GM23338 (cell line): Measurements from ENCODE around the gene CD53. TPM values are rescaled to one million over a fixed set of nuclear protein-coding genes. Genes with fewer than 3 reads are reported as not detected.

Experiments
- ATAC-seq: fragments of 200-7000 bp; cut with Tn5 transposase; 3 replicates; pipeline ENCODE4 v1.9.1; 2020
- DNase-seq: peaks from one replicate; pipeline ENCODE4 v3.0.0-alpha.2; 2015; ENCODE audit warnings: low spot score
- H2AFZ ChIP-seq: fragments of 200-600 bp; sonication (generic); 2 replicates; pipeline ENCODE4 v1.8.0; 2016; ENCODE audit warnings: antibody characterized with exemption, mild to moderate bottlenecking, moderate library complexity
- H3F3A ChIP-seq: fragments of 200-600 bp; sonication (generic); replicated peaks from 2 replicates; pipeline ENCODE4 v1.8.0; 2017; ENCODE audit warnings: antibody characterized with exemption, mixed run types, low read depth
- H3K27ac ChIP-seq: fragments of 200-600 bp; sonication (generic); 2 replicates; pipeline ENCODE4 v1.6.1; 2016; ENCODE audit warnings: low read depth
- H3K27me3 ChIP-seq: fragments of 200-600 bp; sonication (generic); 2 replicates; pipeline ENCODE4 v1.8.0; 2016; ENCODE audit warnings: mild to moderate bottlenecking, mixed run types, moderate library complexity; ENCODE audit not compliant: insufficient read depth
- H3K36me3 ChIP-seq: fragments of 200-600 bp; sonication (generic); 2 replicates; pipeline ENCODE4 v1.8.0; 2016; ENCODE audit warnings: mild to moderate bottlenecking; ENCODE audit not compliant: insufficient read depth
- H3K4me1 ChIP-seq: fragments of 200-600 bp; sonication (generic); 2 replicates; pipeline ENCODE4 v1.8.0; 2016; ENCODE audit warnings: mild to moderate bottlenecking, moderate library complexity; ENCODE audit not compliant: insufficient read depth
- H3K4me2 ChIP-seq: fragments of 200-600 bp; sonication (generic); 2 replicates; pipeline ENCODE4 v1.7.1; 2017; ENCODE audit warnings: mixed run types
- H3K4me3 ChIP-seq: fragments of 200-600 bp; sonication (generic); 2 replicates; pipeline ENCODE4 v1.6.1; 2016; ENCODE audit warnings: mixed run types
- H3K79me2 ChIP-seq: fragments of 200-600 bp; sonication (generic); replicated peaks from 2 replicates; pipeline ENCODE4 v1.8.0; 2017; ENCODE audit warnings: mild to moderate bottlenecking; ENCODE audit not compliant: insufficient read depth
- H3K9me2 ChIP-seq: fragments of 200-600 bp; sonication (generic); 2 replicates; pipeline ENCODE4 v1.8.0; 2017; ENCODE audit not compliant: insufficient read depth
- H4K20me1 ChIP-seq: fragments of 200-600 bp; sonication (generic); replicated peaks from 2 replicates; pipeline ENCODE4 v1.8.0; 2017; ENCODE audit warnings: mild to moderate bottlenecking; ENCODE audit not compliant: insufficient read depth
- H3K27ac Mint-ChIP-seq: 2 replicates; pipeline ENCODE4 v1.8.0; 2020; ENCODE audit warnings: inconsistent platforms, mild to moderate bottlenecking, moderate library complexity, mixed read lengths
- H3K27me3 Mint-ChIP-seq: 3 replicates; pipeline ENCODE4 v1.8.0; 2022; ENCODE audit warnings: low read depth, mild to moderate bottlenecking, moderate library complexity, mixed read lengths, inconsistent platforms; ENCODE audit not compliant: insufficient read depth, poor library complexity
- H3K36me3 Mint-ChIP-seq: 3 replicates; pipeline ENCODE4 v1.8.0; 2021; ENCODE audit warnings: low read depth, mild to moderate bottlenecking, inconsistent platforms, moderate library complexity, mixed read lengths
- H3K4me1 Mint-ChIP-seq: 3 replicates; pipeline ENCODE4 v1.8.0; 2020; ENCODE audit warnings: mild to moderate bottlenecking, inconsistent platforms, mixed read lengths
- H3K4me3 Mint-ChIP-seq: 3 replicates; pipeline ENCODE4 v1.8.0; 2021; ENCODE audit warnings: moderate library complexity, mild to moderate bottlenecking, inconsistent platforms, mixed read lengths
- H3K9me3 Mint-ChIP-seq: 3 replicates; pipeline ENCODE4 v1.8.0; 2020; ENCODE audit warnings: moderate library complexity, mild to moderate bottlenecking, inconsistent platforms, mixed read lengths
- EZH2 ChIP-seq: fragments of 200-600 bp; sonication (generic); IDR thresholded peaks from one replicate; pipeline ENCODE4 v1.8.0; 2017; ENCODE audit warnings: antibody characterized with exemption, mild to moderate bottlenecking, low read depth; ENCODE audit not compliant: unreplicated experiment
- NANOG ChIP-seq: IDR thresholded peaks from 2 replicates; pipeline ENCODE4 v1.6.1; 2016; ENCODE audit warnings: antibody characterized with exemption, borderline replicate concordance
- POLR2AphosphoS5 ChIP-seq: IDR thresholded peaks from 2 replicates; pipeline ENCODE4 v1.6.1; 2016; ENCODE audit warnings: antibody characterized with exemption, low read depth
- STAT1 ChIP-seq: IDR thresholded peaks from one replicate; pipeline ENCODE4 v1.6.1; 2016; ENCODE audit warnings: antibody characterized with exemption; ENCODE audit not compliant: unreplicated experiment
- ZNF114 ChIP-seq: fragments of 250-450 bp; sonication (Bioruptor Pico); IDR thresholded peaks from 2 replicates; pipeline ENCODE4 v1.5.0; 2020; ENCODE audit warnings: mild to moderate bottlenecking, moderate library complexity
- ZNF331 ChIP-seq: fragments of 250-450 bp; sonication (Bioruptor Pico); IDR thresholded peaks from 2 replicates; pipeline ENCODE4 v1.5.0; 2020; ENCODE audit warnings: low read depth, mild to moderate bottlenecking, moderate library complexity
- polyA plus RNA-seq: library from polyadenylated mRNA; unstranded; fragments of >200 nt; fragmentation: Nextera tagmentation; extraction: Ambion mirVana; gene quantifications from 2 replicates; pipeline ENCODE4 v1.2.1, GENCODE V29; 2016
- total RNA-seq: library from RNA; depleted of rRNA; stranded (reverse); fragments of >200 nt; shearing (Covaris generic); gene quantifications from 2 replicates; pipeline ENCODE4 v1.2.3, GENCODE V29; 2014
- TF ChIP-seq, protein P1 (sequence below), 2 experiments: fragments of 200-600 bp in 1 of 2; sonication (generic) in 1 of 2; conservative IDR thresholded peaks; 2 replicates each; pipeline versions ENCODE4 v1.5.1 to v1.6.1; 2016 to 2017; ENCODE audit warnings: antibody characterized with exemption in 2 of 2, low read depth in 2 of 2, mild to moderate bottlenecking in 2 of 2, moderate library complexity in 1 of 2
- TF ChIP-seq, protein P2 (sequence below): IDR thresholded peaks from 2 replicates; pipeline ENCODE4 v1.6.1; 2016; ENCODE audit warnings: antibody characterized with exemption

Gene CD53
- total and polyA plus RNA-seq, 2 experiments from 2014 or later = 0.28 to 0.70 TPM

DNA sequence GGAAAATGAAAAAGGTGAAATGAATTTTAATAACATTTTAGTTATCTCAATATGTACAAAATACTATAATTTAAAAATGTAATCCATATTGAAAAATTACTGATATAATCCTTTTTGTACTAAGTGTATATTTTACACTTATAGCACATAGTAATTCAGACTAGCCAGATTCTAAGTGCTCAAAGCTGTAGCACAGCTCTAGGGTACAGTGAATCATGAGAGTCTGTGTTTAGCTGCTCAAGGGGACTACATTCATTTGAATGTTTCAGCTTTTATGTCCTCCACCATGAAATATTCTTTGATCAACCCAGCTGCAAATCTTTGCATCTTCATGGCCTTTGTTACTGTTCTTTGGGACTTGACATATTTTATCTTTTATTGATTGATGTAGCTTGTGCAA, 15.7 kb downstream of the CD53 start:
- no peaks in the 10 kb centered on the region for H3K27me3 Mint-ChIP-seq
- no peaks in the 10 kb centered on the region for H3K79me2 ChIP-seq
- no peaks in the 10 kb centered on the region for H3K4me1 Mint-ChIP-seq
- ATAC-seq = no peak
- H3K27ac ChIP-seq = no peak overlapping the region
- TF ChIP-seq, protein P1, sequence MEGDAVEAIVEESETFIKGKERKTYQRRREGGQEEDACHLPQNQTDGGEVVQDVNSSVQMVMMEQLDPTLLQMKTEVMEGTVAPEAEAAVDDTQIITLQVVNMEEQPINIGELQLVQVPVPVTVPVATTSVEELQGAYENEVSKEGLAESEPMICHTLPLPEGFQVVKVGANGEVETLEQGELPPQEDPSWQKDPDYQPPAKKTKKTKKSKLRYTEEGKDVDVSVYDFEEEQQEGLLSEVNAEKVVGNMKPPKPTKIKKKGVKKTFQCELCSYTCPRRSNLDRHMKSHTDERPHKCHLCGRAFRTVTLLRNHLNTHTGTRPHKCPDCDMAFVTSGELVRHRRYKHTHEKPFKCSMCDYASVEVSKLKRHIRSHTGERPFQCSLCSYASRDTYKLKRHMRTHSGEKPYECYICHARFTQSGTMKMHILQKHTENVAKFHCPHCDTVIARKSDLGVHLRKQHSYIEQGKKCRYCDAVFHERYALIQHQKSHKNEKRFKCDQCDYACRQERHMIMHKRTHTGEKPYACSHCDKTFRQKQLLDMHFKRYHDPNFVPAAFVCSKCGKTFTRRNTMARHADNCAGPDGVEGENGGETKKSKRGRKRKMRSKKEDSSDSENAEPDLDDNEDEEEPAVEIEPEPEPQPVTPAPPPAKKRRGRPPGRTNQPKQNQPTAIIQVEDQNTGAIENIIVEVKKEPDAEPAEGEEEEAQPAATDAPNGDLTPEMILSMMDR (conservative IDR thresholded peaks at IDR 0.05; ENCODE audit: low read depth in 2 of 2) = no peak
- TF ChIP-seq NANOG = no peak
- TF ChIP-seq POLR2AphosphoS5 = no peak
- H3K4me2 ChIP-seq = no peak overlapping the region
- no peaks in the 10 kb centered on the region for H3K27me3 ChIP-seq
- no peaks in the 10 kb centered on the region for H4K20me1 ChIP-seq
- H3K9me3 Mint-ChIP-seq = no peaks in the 10 kb centered on the region
- H3K4me1 ChIP-seq = no peaks in the 10 kb centered on the region
- H2AFZ ChIP-seq = no peak overlapping the region
- H3K36me3 ChIP-seq = no peaks in the 10 kb centered on the region
- no peak overlapping the region for H3K4me3 ChIP-seq
- H3K4me3 Mint-ChIP-seq = no peak overlapping the region
- no peaks in the 10 kb centered on the region for H3F3A ChIP-seq
- no peak for DNase-seq
- peaks cover 6% of the 10 kb centered on the region for H3K9me2 ChIP-seq
- H3K36me3 Mint-ChIP-seq = no peaks in the 10 kb centered on the region
- no peak overlapping the region for H3K27ac Mint-ChIP-seq

DNA sequence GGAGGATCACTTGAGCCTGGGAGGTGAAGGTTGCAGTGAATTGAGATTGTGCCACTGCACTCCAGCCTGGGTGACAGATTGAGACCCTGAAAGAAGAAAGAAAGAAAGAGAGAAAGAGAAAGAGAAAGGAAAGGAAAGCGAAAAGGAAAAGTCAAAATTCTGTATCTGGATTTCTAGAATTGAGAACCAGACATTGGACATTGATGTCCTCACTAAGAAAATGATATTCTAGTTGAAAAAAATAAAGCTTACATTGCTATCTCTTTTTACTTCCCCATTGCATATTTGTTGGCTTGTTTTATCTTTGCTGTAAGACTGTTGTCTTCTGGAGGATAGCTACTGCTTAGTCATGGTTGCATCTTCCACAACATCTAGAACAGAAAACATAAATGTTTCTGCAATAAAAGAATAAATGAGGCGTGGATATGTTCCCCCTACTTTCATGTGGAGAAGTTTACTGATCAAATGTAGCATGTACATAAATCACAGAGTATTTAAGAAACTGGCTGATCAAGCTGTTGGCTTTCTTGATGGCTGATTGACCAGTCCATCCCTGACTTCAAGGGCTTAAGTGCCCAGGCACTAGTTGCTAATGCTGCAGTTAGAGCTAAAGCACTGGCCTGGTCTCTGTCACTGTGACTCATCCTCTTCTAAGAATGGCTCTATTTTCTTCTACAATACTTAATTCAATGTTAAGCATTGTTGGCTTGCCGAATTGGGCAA, 17.7 kb downstream of the CD53 start:
- no peak overlapping the region for H2AFZ ChIP-seq
- Mint-ChIP-seq H3K36me3 (no peaks in the 10 kb centered on the region), H3K4me1 (no peaks in the 10 kb centered on the region), H3K4me3 (no peak overlapping the region), H3K9me3 (no peaks in the 10 kb centered on the region), H3K27ac (no peak overlapping the region), H3K27me3 (no peaks in the 10 kb centered on the region)
- H3K9me2 ChIP-seq = peaks cover 8% of the 10 kb centered on the region
- H3K36me3 ChIP-seq = no peaks in the 10 kb centered on the region
- H3K79me2 ChIP-seq = no peaks in the 10 kb centered on the region
- ATAC-seq (no peak), DNase-seq (no peak)
- no peak for TF ChIP-seq ZNF331
- no peak for TF ChIP-seq STAT1
- no peak for TF ChIP-seq EZH2
- TF ChIP-seq, protein P2, sequence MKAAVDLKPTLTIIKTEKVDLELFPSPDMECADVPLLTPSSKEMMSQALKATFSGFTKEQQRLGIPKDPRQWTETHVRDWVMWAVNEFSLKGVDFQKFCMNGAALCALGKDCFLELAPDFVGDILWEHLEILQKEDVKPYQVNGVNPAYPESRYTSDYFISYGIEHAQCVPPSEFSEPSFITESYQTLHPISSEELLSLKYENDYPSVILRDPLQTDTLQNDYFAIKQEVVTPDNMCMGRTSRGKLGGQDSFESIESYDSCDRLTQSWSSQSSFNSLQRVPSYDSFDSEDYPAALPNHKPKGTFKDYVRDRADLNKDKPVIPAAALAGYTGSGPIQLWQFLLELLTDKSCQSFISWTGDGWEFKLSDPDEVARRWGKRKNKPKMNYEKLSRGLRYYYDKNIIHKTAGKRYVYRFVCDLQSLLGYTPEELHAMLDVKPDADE = no peak
- no peak for TF ChIP-seq ZNF114 (CRISPR knock-in tag)
- TF ChIP-seq NANOG = no peak
- no peak overlapping the region for H3K27ac ChIP-seq
- H3K4me3 ChIP-seq = no peak overlapping the region
- H3K4me2 ChIP-seq = no peak overlapping the region
- H3K4me1 ChIP-seq = no peaks in the 10 kb centered on the region
- H4K20me1 ChIP-seq = no peaks in the 10 kb centered on the region
- no peaks in the 10 kb centered on the region for H3F3A ChIP-seq
- no peaks in the 10 kb centered on the region for H3K27me3 ChIP-seq
